ENCODE results near the gene UBALD1. TPM values are rescaled to one million over a fixed set of nuclear protein-coding genes. Genes with fewer than 3 reads are reported as not detected.

UBALD1 gene
- total and polyA plus RNA-seq, 4 donors, result 11.1 to 32.3 (median 20.8) TPM

DNA sequence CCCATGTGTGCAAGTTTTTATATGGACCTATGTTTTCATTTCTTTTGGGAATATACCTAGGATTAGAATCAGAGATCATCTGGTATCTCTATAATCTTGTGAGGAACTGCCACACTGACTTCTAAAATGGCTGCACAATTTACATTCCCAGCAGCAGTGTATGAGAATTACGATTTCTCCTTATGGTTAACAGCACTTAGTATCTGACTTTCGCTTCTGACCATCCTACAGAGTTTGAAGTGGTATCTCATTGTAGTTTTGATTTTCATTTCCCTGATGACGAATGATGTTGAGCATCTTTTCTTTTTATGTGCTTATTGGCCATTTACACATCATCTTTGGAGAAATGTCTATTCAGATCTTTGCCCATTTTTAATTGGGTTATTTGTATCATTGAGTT, 48.5 kb downstream of the UBALD1 start:
- intact Hi-C loops (cut with DNase I), result no loop called here
- ATAC-seq (ENCODE audit: low FRiP score) (no peak), DNase-seq (no peak)

DNA sequence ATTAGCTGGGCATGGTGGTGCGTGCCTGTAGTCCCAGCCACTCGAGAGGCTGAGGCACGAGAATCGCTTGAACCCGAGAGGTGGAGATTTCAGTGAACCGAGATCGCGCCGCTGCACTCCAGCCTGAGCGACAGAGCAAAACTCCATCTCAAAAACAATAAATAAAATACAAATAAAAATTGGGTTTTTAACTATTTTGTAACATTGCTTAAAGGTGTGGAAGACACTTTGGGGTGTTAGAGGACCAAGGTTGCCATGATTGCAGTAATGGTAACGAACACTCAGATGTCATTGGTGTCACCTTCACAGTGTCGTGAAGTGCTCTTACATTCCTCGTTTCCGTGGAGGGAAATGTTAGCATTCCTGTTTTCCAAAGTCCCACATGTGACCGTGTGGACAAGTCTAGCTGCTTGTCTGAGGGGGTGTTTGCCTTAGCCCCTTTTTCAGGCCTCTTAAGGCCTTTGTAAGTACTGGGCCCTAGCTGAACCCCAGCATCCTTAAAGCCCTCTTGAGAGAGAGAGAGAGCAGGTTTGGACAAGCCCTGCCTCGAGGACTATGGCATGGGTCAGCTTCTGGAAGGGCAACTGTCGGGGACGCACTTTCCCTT, 49.9 kb downstream of the UBALD1 start:
- no peaks in the 10 kb centered on the region for H3K27me3 ChIP-seq (ENCODE audit: control insufficient read depth in 1 of 2, insufficient read depth in 2 of 2, low read length in 1 of 2)
- intact Hi-C loops (cut with DNase I), result no loop called here
- no peak overlapping the region for H3K27ac ChIP-seq (ENCODE audit: low read depth in 1 of 2, low read length in 2 of 2)
- no peaks in the 10 kb centered on the region for H3K4me1 ChIP-seq (ENCODE audit: control insufficient read depth in 1 of 2, insufficient read depth in 2 of 2, low read length in 2 of 2)
- no peak for DNase-seq
- WGBS, 2 donors, result 79 to 82% methylated on average over 18 of the region's 18 CpGs
- no peaks in the 10 kb centered on the region for H3K36me3 ChIP-seq (ENCODE audit: control insufficient read depth in 1 of 2, insufficient read depth in 2 of 2, low read length in 1 of 2)
- no peaks in the 10 kb centered on the region for H3K9me3 ChIP-seq (ENCODE audit: control insufficient read depth, low read length)
- no peak for ATAC-seq (ENCODE audit: low FRiP score)
- H3K4me3 ChIP-seq (ENCODE audit: low read length in 2 of 2), result no peak overlapping the region

More for the DNA sequence above, 48.5 kb downstream of the UBALD1 start:
- no peaks in the 10 kb centered on the region for H3K9me3 ChIP-seq (ENCODE audit: control insufficient read depth, low read length)
- H3K4me1 ChIP-seq (ENCODE audit: control insufficient read depth in 1 of 2, insufficient read depth in 2 of 2, low read length in 2 of 2), result no peaks in the 10 kb centered on the region
- WGBS, 2 donors, result 82 to 83% methylated on average over 3 of the region's 3 CpGs
- H3K4me3 ChIP-seq (ENCODE audit: low read length in 2 of 2), result no peak overlapping the region
- no peaks in the 10 kb centered on the region for H3K36me3 ChIP-seq (ENCODE audit: control insufficient read depth in 1 of 2, insufficient read depth in 2 of 2, low read length in 1 of 2)
- H3K27me3 ChIP-seq (ENCODE audit: control insufficient read depth in 1 of 2, insufficient read depth in 2 of 2, low read length in 1 of 2), result no peaks in the 10 kb centered on the region
- H3K27ac ChIP-seq (ENCODE audit: low read depth in 1 of 2, low read length in 2 of 2), result no peak overlapping the region

DNA sequence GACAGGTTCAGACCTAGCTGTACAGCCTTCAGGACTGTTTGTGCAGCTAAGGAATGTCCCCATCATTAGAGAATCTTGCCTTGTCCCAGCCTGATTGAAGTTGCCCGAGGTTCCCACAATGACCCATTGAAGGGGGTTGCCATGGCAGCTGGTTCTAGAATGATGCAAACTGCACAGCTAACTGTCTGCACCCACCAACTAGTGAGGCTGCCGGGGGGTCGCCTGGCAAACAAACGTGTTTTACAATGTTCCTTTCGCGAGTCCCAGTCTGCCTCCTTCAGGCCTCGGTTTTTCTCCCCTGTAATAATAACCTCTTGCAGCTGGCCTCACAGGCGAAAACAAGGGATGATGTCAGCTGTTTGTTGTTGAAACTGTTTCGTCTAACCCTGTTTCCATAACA, 53.1 kb downstream of the UBALD1 start:
- H3K36me3 ChIP-seq (ENCODE audit: control insufficient read depth in 1 of 2, insufficient read depth in 2 of 2, low read length in 1 of 2), result no peaks in the 10 kb centered on the region
- no peaks in the 10 kb centered on the region for H3K4me1 ChIP-seq (ENCODE audit: control insufficient read depth in 1 of 2, insufficient read depth in 2 of 2, low read length in 2 of 2)
- H3K27ac ChIP-seq (ENCODE audit: low read depth in 1 of 2, low read length in 2 of 2), result no peak overlapping the region
- intact Hi-C loops (cut with DNase I), result no loop called here
- no peak overlapping the region for H3K4me3 ChIP-seq (ENCODE audit: low read length in 2 of 2)
- DNase-seq (no peak), ATAC-seq (ENCODE audit: low FRiP score) (no peak)
- WGBS, 2 donors, result 50 to 51% methylated on average over 9 of the region's 9 CpGs
- H3K27me3 ChIP-seq (ENCODE audit: control insufficient read depth in 1 of 2, insufficient read depth in 2 of 2, low read length in 1 of 2), result no peaks in the 10 kb centered on the region
- H3K9me3 ChIP-seq (ENCODE audit: control insufficient read depth, low read length), result no peaks in the 10 kb centered on the region

Other genes starting within 250 kb of the UBALD1 start
- 100 to 1,000 TPM in 1 of 2 donors, 10 to 100 TPM in 1; 67.0 to 120 TPM for gene VASN, start 243.0 kb downstream of the UBALD1 start, total RNA-seq
- gene VASN, start 243.0 kb downstream of the UBALD1 start, polyA plus RNA-seq, result 10 to 100 TPM; 21.7 to 51.3 TPM
- 10 to 100 TPM; 42.6 to 60.1 TPM for gene CORO7, start 198.3 kb downstream of the UBALD1 start, total RNA-seq
- gene CORO7, start 198.3 kb downstream of the UBALD1 start, polyA plus RNA-seq, result 10 to 100 TPM; 15.3 to 38.8 TPM
- 10 to 100 TPM; 22.7 to 26.6 TPM for gene DNAJA3, start 189.0 kb downstream of the UBALD1 start, total RNA-seq
- gene DNAJA3, start 189.0 kb downstream of the UBALD1 start, polyA plus RNA-seq, result 10 to 100 TPM; 16.0 to 19.1 TPM
- gene NMRAL1, start 140.3 kb downstream of the UBALD1 start, total RNA-seq, result 10 to 100 TPM; 23.5 to 28.9 TPM
- gene NMRAL1, start 140.3 kb downstream of the UBALD1 start, polyA plus RNA-seq, result 10 to 100 TPM; 28.2 to 69.1 TPM
- gene HMOX2, start 138.5 kb downstream of the UBALD1 start, total RNA-seq, result 10 to 100 TPM; 25.1 to 28.6 TPM
- gene HMOX2, start 138.5 kb downstream of the UBALD1 start, polyA plus RNA-seq, result 10 to 100 TPM; 24.3 to 33.6 TPM
- gene CDIP1, start 76.1 kb downstream of the UBALD1 start, total RNA-seq, result 10 to 100 TPM; 23.6 to 34.7 TPM
- 10 to 100 TPM; 12.5 to 18.4 TPM for gene CDIP1, start 76.1 kb downstream of the UBALD1 start, polyA plus RNA-seq
- gene C16orf96, start 58.5 kb downstream of the UBALD1 start, total RNA-seq, result under 1 TPM; 0.13 to 0.24 TPM
- gene C16orf96, start 58.5 kb downstream of the UBALD1 start, polyA plus RNA-seq, result not detected
- 10 to 100 TPM; 64.3 to 77.7 TPM for gene MGRN1, start 9.9 kb upstream of the UBALD1 start, total RNA-seq
- 10 to 100 TPM; 15.4 to 21.5 TPM for gene MGRN1, start 9.9 kb upstream of the UBALD1 start, polyA plus RNA-seq
- 10 to 100 TPM; 11.1 to 16.2 TPM for gene NUDT16L1, start 78.7 kb upstream of the UBALD1 start, total RNA-seq
- 10 to 100 TPM; 25.2 to 28.3 TPM for gene NUDT16L1, start 78.7 kb upstream of the UBALD1 start, polyA plus RNA-seq
- 10 to 100 TPM; 21.7 to 36.7 TPM for gene ANKS3, start 119.4 kb upstream of the UBALD1 start, total RNA-seq
- gene ANKS3, start 119.4 kb upstream of the UBALD1 start, polyA plus RNA-seq, result 10 to 100 TPM in 1 of 2 donors, 1 to 10 TPM in 1; 6.3 to 79.5 TPM
- under 1 TPM in 1 of 2 donors, not detected in 1; 0.24 TPM for gene DNAAF8, start 119.6 kb upstream of the UBALD1 start, total RNA-seq
- gene DNAAF8, start 119.6 kb upstream of the UBALD1 start, polyA plus RNA-seq, result under 1 TPM in 1 of 2 donors, not detected in 1; 0.49 TPM
- 10 to 100 TPM; 13.0 to 17.0 TPM for gene ZNF500, start 152.3 kb upstream of the UBALD1 start, total RNA-seq
- gene ZNF500, start 152.3 kb upstream of the UBALD1 start, polyA plus RNA-seq, result 10 to 100 TPM in 1 of 2 donors, 1 to 10 TPM in 1; 1.9 to 13.0 TPM
- not detected for gene SEPTIN12, start 173.5 kb upstream of the UBALD1 start, total RNA-seq
- gene SEPTIN12, start 173.5 kb upstream of the UBALD1 start, polyA plus RNA-seq, result not detected
- not detected for gene SMIM22, start 180.5 kb upstream of the UBALD1 start, total RNA-seq
- gene SMIM22, start 180.5 kb upstream of the UBALD1 start, polyA plus RNA-seq, result 10 to 100 TPM in 1 of 2 donors, under 1 TPM in 1; 0.51 to 97.9 TPM
- gene ROGDI, start 187.7 kb upstream of the UBALD1 start, total RNA-seq, result 10 to 100 TPM; 11.4 to 14.8 TPM
- gene ROGDI, start 187.7 kb upstream of the UBALD1 start, polyA plus RNA-seq, result 10 to 100 TPM; 23.8 to 42.9 TPM
- gene GLYR1, start 232.4 kb upstream of the UBALD1 start, total RNA-seq, result 10 to 100 TPM; 70.2 to 73.2 TPM
- 10 to 100 TPM; 33.3 to 47.7 TPM for gene GLYR1, start 232.4 kb upstream of the UBALD1 start, polyA plus RNA-seq
- 10 to 100 TPM; 23.0 to 33.2 TPM for gene UBN1, start 232.6 kb upstream of the UBALD1 start, total RNA-seq
- 1 to 10 TPM; 7.8 to 8.1 TPM for gene UBN1, start 232.6 kb upstream of the UBALD1 start, polyA plus RNA-seq

Data from aorta (tissue), 5 donors.